Astrocyte (in vitro differentiated cells and primary cell): ENCODE data around the gene INVS. TPM values are rescaled to one million over a fixed set of nuclear protein-coding genes. Genes with fewer than 3 reads are reported as not detected.

Source experiments
- DNase-seq: peaks from one replicate; pipeline ENCODE4 v3.0.0-alpha.2; 2010; ENCODE audit warnings: low read depth
- FAIRE-seq: peaks from 2 replicates; lab custom pipeline; 2011; peaks lifted over from hg19 to GRCh38; lab: Jason Lieb, UNC
- H2AFZ ChIP-seq: 2 replicates; pipeline ENCODE4 v1.6.0; 2012; ENCODE audit warnings: low read depth, low read length, inconsistent platforms
- H3K27ac ChIP-seq: 2 replicates; pipeline ENCODE4 v1.5.1; 2011; ENCODE audit warnings: low read depth, low read length, inconsistent platforms
- H3K27me3 ChIP-seq: 2 replicates; pipeline ENCODE4 v1.6.0; 2011; ENCODE audit warnings: low read length, inconsistent platforms; ENCODE audit not compliant: insufficient read depth
- H3K36me3 ChIP-seq: 2 replicates; pipeline ENCODE4 v1.5.1; 2011; ENCODE audit warnings: low read length, inconsistent platforms; ENCODE audit not compliant: insufficient read depth
- H3K4me1 ChIP-seq: 2 replicates; pipeline ENCODE4 v1.5.1; 2011; ENCODE audit warnings: low read length, inconsistent platforms; ENCODE audit not compliant: insufficient read depth
- H3K4me2 ChIP-seq: 2 replicates; pipeline ENCODE4 v1.6.0; 2012; ENCODE audit warnings: low read length, inconsistent platforms
- H3K4me3 ChIP-seq: 2 replicates; pipeline ENCODE4 v1.5.1; 2011; ENCODE audit warnings: low read depth, mild to moderate bottlenecking, low read length, inconsistent platforms; ENCODE audit not compliant: insufficient read depth
- H3K79me2 ChIP-seq: 2 replicates; pipeline ENCODE4 v1.6.0; 2012; ENCODE audit warnings: mild to moderate bottlenecking, low read length, inconsistent platforms; ENCODE audit not compliant: insufficient read depth
- H3K9ac ChIP-seq: 2 replicates; pipeline ENCODE4 v1.6.0; 2012; ENCODE audit warnings: mild to moderate bottlenecking, low read length, inconsistent platforms
- H3K9me3 ChIP-seq: 2 replicates; pipeline ENCODE4 v1.5.1; 2012; ENCODE audit warnings: low read depth, mild to moderate bottlenecking, low read length, inconsistent platforms; ENCODE audit not compliant: insufficient read depth
- H4K20me1 ChIP-seq: 2 replicates; pipeline ENCODE4 v1.6.0; 2012; ENCODE audit warnings: low read length, inconsistent platforms; ENCODE audit not compliant: insufficient read depth
- H3K27ac Mint-ChIP-seq: one replicate; pipeline ENCODE4 v1.8.0; 2021; ENCODE audit warnings: mild to moderate bottlenecking, mixed read lengths; ENCODE audit not compliant: unreplicated experiment
- H3K27me3 Mint-ChIP-seq: one replicate; pipeline ENCODE4 v1.8.0; 2021; ENCODE audit warnings: low read depth, mixed read lengths; ENCODE audit not compliant: unreplicated experiment
- H3K36me3 Mint-ChIP-seq: one replicate; pipeline ENCODE4 v1.8.0; 2021; ENCODE audit warnings: low read depth, mixed read lengths; ENCODE audit not compliant: unreplicated experiment
- H3K4me1 Mint-ChIP-seq: one replicate; pipeline ENCODE4 v1.8.0; 2021; ENCODE audit warnings: low read depth, mixed read lengths; ENCODE audit not compliant: unreplicated experiment
- H3K4me3 Mint-ChIP-seq: one replicate; pipeline ENCODE4 v1.8.0; 2021; ENCODE audit warnings: mild to moderate bottlenecking, moderate library complexity, mixed read lengths; ENCODE audit not compliant: unreplicated experiment
- H3K9me3 Mint-ChIP-seq: one replicate; pipeline ENCODE4 v1.8.0; 2021; ENCODE audit warnings: mild to moderate bottlenecking, mixed read lengths; ENCODE audit not compliant: unreplicated experiment
- CTCF ChIP-seq: IDR thresholded peaks from 2 replicates; pipeline ENCODE4 v1.5.1; 2011; ENCODE audit warnings: low read depth, mild to moderate bottlenecking, inconsistent platforms, low read length, moderate library complexity; ENCODE audit not compliant: insufficient read depth
- EZH2 ChIP-seq: IDR thresholded peaks from 2 replicates; pipeline ENCODE4 v1.6.1; 2012; ENCODE audit warnings: mild to moderate bottlenecking, low read length, inconsistent platforms; ENCODE audit not compliant: insufficient read depth
- total RNA-seq: library from RNA; stranded (reverse); gene quantifications from 2 replicates; pipeline ENCODE4 v1.2.1, GENCODE V29; 2021

The INVS gene
- total RNA-seq, 1 donor from 2014 or later: 17.5 TPM

- H3K9me3 ChIP-seq: no peaks in the 10 kb centered on the region
- Mint-ChIP-seq H3K36me3 (peaks cover 8% of the 10 kb centered on the region), H3K27ac (no peak overlapping the region), H3K27me3 (no peaks in the 10 kb centered on the region), H3K9me3 (peaks cover 6% of the 10 kb centered on the region), H3K4me3 (no peak overlapping the region), H3K4me1 (peaks cover 16% of the 10 kb centered on the region)
- peaks cover 24% of the 10 kb centered on the region for H3K79me2 ChIP-seq
- H3K27ac ChIP-seq: no peak overlapping the region
- peaks cover 71% of the 10 kb centered on the region for H4K20me1 ChIP-seq
- FAIRE-seq (no peak), DNase-seq (no peak)
- no peaks in the 10 kb centered on the region for H3K36me3 ChIP-seq
- no peaks in the 10 kb centered on the region for H3K4me1 ChIP-seq
- TF ChIP-seq EZH2: no peak
- no peak for TF ChIP-seq CTCF
- no peak overlapping the region for H3K9ac ChIP-seq
- no peak overlapping the region for H3K4me3 ChIP-seq
- H2AFZ ChIP-seq: no peak overlapping the region
- no peak overlapping the region for H3K4me2 ChIP-seq
- H3K27me3 ChIP-seq: no peaks in the 10 kb centered on the region
Measured at GRCh38 chr9:100070104-100071041, 28.7 kb upstream of the INVS start.

- TF ChIP-seq CTCF: no peak
- no peak for TF ChIP-seq EZH2
- no peak overlapping the region for H3K4me3 Mint-ChIP-seq
Measured at GRCh38 chr9:100071271-100071670, 27.8 kb upstream of the INVS start.

GRCh38 chr9:100072805-100073204, 26.2 kb upstream of the INVS start:
- DNase-seq (no peak), FAIRE-seq (no peak)
- Histone ChIP-seq H3K79me2 (peaks cover 27% of the 10 kb centered on the region), H4K20me1 (peaks cover 79% of the 10 kb centered on the region), H2AFZ (no peak overlapping the region), H3K9ac (no peak overlapping the region), H3K27ac (no peak overlapping the region), H3K36me3 (no peaks in the 10 kb centered on the region), H3K27me3 (no peaks in the 10 kb centered on the region), H3K4me2 (no peak overlapping the region), H3K4me1 (no peaks in the 10 kb centered on the region), H3K9me3 (no peaks in the 10 kb centered on the region), H3K4me3 (no peak overlapping the region)
- no peaks in the 10 kb centered on the region for H3K27me3 Mint-ChIP-seq
- peaks cover 19% of the 10 kb centered on the region for H3K4me1 Mint-ChIP-seq
- H3K9me3 Mint-ChIP-seq: no peaks in the 10 kb centered on the region
- H3K27ac Mint-ChIP-seq: no peak overlapping the region
- no peaks in the 10 kb centered on the region for H3K36me3 Mint-ChIP-seq
- no peak for TF ChIP-seq CTCF
- no peak for TF ChIP-seq EZH2
- no peak overlapping the region for H3K4me3 Mint-ChIP-seq

More at GRCh38 chr9:100071271-100071670, 27.8 kb upstream of the INVS start:
- FAIRE-seq (no peak), DNase-seq (no peak)
- Histone ChIP-seq H4K20me1 (peaks cover 71% of the 10 kb centered on the region), H3K27ac (no peak overlapping the region), H3K4me1 (no peaks in the 10 kb centered on the region), H3K4me2 (no peak overlapping the region), H3K9me3 (no peaks in the 10 kb centered on the region), H3K27me3 (no peaks in the 10 kb centered on the region), H3K9ac (no peak overlapping the region), H3K79me2 (peaks cover 18% of the 10 kb centered on the region), H2AFZ (no peak overlapping the region), H3K4me3 (no peak overlapping the region), H3K36me3 (no peaks in the 10 kb centered on the region)
- Mint-ChIP-seq H3K9me3 (peaks cover 6% of the 10 kb centered on the region), H3K36me3 (peaks cover 7% of the 10 kb centered on the region), H3K27me3 (no peaks in the 10 kb centered on the region), H3K27ac (no peak overlapping the region), H3K4me1 (peaks cover 16% of the 10 kb centered on the region)
